NCI-H1694 (cell line): Measurements from ENCODE around the gene DUOX2.
A peak's percentile ranks its signal among the peaks of the same experiment; 100 is the strongest.
"Not testable (repeated sequence)": the region's sequence is repeated elsewhere in the genome, so short reads cannot be mapped to it uniquely, and the experiment has no call there.

Source experiments
- DNase-seq: peaks from one replicate; lab custom pipeline; 2025; lab: John Stamatoyannopoulos, UW

The DUOX2 gene

DNA sequence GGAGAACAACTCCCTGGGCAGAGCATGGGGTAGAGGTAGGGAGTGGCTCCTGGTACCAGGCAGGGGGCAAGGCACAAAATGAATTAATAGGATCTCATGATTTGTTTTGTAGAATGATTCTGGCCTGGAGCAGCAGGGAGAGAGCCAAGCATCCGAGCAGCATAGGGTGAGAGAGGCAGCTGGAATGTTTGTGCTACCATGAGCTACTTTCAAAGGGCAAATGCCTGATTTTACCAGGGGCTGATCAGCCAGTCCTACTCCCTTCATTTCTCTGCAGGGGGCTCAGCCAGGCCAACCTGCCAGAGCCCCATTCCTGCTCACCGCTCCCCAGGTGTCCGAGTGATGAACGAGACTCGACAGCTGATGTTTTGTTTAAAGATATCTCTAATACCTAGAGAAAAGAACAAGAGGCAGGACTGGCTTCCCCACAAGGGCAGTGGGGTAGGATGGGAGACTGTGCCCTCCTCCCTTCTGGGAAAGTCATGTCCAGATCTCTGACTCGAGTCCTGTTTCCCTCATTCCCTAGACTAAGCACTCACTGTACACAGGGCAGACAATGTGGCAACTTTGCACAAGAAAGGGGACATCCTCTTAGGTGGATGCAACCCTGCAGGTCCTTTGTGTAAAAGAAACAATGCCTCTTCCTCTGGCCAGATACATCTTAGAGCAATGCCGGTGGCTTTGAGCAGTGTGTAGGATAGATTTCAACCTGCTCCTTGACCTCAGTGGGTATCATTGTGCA lies 12.9 kb downstream of the DUOX2 start:
- DNase-seq = no peak

DNA sequence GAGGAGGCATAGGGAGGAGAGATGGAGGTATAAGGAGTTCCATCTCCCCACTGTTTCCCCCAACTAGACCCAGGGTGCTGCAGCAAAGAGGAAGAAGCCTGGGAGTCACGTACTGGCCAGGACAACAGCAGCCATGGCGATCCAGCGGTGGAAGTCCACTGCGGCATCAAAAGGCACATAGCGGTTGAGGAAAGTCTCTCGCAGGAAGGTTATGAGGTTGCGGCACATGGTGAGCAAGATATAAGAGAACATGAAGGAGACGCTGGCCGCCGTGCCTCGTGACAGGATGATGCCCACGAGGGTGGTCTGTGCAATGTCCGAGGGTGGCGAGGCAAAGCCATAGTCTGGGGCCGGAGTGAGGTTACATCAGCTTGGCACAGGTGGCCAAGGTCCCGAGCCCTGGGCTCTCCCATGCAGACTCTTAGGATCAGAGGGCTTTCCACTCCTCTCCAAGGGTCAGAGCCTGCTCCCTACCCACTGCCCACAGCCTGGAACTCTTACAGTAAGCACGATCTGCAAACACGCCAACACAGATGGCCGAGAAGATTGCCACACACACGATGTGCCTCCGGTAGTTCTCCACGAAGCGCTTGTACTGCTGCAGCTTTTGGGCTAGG lies 14.3 kb downstream of the DUOX2 start:
- no peak for DNase-seq

DNA sequence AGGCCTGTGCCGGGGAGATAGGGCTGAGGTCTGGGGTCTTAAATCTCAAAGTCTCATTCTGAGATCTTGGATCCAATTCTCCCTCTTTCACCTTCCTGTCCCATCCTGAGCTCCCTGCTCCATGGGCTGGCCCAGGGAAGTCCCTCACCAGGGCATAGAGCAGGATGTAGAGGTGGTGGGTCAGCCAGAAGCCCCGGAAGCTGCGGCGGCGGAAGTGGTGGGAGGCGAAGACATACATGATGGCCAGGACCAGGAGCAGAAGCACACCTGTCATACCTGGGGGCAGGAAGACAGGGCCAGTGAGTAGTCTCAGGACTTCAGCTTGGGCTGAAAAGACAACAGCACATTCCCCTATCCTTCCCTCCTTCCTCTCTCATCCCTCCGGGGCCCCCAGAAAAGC lies 16.5 kb downstream of the DUOX2 start:
- DNase-seq = no peak

DNA sequence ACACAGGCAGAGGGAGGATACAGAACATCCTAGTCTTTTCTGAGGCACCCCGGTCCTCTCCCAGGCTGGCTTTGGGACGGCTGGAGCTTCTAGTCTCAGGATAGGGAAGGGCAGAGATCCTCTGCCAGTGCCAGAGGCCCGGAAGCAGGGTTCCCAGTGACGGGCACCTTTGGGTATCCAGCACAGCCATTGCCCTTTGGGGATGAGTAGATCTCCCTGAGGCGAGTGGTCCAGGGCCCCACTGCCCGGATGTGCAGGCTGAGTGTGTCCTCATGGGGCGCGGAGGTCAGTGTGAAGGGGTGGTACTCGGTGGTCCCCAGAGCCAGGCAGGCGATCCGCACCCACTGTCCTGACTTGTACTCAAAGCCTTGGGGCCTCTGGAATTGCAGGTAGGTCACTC lies 18.3 kb downstream of the DUOX2 start:
- no peak for DNase-seq

DNA sequence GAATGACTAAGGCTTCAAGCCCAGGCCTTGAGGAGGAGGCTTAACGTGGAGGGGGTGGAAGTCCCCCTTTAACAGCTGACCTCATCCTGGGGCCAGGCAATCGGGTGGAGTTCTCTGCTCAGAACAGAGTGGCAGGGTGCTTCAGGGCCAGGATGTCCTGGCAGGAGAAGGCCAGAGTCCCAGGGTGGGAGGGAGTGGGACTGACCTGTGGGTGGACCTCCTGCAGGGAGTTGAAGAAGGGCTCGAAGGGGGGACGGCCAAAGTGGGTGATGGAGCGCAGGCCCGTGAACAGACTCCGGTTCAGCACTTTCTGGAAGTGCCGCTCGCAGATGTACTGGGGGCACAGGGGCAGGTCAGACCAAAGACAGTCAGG lies 19.6 kb downstream of the DUOX2 start:
- no peak for DNase-seq

DNA sequence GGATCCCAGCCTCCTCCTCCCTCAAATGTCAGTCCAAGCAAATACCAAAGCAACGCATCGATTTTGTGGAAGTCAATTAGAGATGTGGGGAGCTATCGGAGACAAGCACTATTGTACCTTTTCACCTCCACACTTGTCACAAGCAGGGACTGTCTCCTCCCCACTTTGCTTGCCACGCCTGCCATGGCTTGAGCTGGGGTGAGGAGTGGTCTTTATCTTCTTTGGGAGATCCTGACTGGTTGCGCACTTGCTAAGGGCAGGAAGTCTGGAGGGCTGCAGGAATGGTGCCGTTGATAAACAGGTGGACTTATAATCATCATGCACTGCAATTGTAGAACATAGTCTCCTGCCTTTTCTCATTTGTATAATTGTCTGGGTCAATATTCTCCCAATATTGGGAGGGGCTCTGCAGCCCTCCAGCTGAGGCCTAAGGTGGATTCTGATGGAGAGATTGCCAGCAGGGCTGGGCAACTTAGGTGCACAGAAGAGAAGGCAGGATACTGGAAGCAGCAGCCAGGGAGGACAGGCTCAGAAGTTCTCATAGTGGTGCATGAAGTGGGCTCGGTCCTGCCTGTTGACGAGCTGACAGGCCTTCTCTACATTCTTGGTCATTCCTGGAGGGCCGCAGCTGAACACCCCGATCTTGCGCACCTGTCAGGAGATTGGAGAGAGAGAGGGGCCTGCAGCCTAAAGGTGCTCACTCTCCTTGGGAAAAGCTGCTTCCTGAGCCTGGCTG lies 20.2 kb downstream of the DUOX2 start:
- DNase-seq = no peak

DNA sequence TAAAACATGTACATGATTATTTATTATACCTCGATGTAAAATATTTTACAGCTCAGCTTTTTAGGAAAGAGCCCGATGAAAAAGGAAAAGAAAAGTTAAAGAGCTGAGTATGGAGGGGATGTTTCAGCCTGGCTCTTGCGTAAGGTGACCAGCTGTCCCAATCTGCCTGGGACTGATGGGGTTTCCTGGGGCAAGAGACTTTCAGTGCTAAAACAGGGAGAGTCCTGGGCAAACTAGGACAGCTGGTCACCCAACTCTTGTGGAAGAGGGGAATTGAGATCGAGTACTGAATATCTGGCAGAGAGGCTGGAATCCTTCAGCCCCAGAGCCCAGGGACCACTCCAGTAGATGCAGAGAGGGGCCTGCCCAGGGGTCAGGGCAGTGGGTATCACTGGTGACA lies 21.0 kb downstream of the DUOX2 start:
- no peak for DNase-seq

DNA sequence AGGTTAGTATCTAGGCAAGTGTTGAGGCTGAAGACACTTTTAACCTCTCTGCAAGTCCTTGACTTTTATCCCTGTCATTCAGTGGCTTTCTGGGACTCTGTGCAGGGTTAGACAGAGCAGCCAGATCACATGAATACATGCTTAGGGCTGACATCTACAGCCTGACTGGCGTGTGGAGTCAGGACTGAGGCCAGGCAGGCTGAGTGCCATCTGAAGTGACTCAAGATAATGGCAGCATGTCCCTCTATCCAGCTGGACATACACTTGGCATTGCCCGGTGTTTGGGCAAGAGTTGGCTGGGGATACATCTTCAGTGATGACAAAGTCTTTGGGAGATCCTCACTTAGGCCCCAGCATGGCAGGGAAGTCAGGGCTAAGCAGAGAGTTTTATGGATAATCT lies 22.4 kb downstream of the DUOX2 start:
- no peak for DNase-seq

DNA sequence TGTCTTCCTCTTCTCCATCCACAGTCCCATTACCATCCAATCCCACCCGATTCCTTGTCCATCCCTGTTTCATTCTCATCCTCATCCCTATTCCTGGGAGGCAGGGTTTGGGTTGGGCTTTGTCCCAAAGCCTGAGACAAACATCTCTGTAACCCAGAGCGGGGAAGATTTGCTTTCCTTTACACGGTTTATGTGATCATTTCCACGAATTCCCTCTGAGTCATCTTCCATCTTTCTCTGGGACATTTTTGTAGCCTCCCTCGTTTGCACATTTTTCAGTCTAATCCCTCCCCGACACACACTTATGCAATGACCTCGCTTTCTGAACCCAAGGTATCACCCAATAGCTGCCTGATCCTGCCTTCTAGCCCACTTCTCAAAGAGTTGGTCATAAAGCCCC lies 22.8 kb downstream of the DUOX2 start:
- DNase-seq = no peak

DNA sequence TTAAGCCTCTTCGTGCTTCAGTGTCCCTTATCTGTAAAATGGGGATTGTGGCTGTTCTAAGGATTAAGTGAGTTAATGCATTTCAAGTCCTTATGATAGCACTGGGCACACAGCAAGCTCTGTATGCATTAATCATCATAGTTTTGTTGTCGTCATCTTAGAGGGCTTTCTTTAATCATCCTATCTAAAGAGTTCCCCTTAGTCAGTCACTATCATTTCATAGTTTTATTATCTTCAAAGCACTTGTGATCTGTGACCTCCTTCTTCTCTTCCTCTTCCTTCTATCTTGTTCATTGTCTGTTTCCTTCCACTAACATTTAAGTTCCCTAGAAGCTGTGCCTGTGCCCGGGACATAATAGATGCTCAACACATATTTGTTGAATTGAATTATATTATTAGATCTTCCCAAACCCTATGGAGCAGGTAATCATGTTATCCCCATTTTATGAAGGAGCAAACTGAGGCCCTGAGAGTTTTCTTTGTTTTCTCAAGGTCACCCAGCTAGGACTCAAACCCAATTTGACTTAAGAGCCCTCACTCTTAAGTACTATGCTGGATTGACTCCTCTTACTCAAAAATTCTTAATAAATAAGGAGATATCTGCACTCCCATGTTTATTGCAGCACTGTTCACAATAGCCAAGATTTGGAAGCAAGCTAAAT lies 24.1 kb downstream of the DUOX2 start:
- DNase-seq = no peak

DNA sequence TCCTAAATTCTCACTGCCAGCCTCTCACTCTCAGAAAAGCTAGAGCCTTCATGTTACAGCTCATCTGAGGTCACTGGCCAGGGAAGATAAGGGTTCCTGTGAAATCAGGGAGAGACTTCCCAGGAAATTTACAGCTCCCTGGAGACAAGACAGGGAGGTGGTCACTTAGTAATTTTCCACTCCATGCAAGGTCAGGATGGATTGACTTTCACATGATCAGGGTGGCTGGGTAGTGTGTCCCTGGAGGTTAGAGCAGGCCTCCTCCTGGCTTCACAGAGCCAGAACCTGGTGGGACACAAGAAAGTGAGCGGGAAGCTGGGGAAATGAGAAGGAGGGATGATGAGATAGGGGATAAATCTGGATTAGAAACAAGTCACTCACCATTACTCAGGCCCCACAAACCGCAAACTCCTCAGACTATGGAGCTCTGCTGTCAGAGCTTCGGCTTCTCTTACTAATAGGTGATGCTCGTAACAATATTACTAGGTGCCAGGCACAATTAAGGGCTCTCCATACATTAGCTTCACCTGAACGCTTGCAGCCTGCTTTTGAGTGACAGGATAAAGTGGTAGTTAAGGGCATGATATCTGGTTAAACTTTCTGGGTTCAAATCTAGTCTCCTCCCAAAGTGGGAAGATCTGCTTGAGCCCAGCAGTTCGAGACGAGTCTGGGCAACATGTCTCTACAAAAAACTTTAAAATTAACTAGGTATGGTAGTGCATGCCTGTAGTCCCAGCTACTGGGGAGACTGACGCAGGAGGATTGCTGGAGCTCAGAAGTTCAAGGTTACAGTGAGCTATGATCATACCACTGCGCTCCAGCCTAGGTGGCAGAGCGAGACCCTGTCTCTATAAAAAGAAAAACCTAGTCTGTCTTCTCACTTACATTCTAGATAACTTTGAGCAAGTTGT lies 24.9 kb downstream of the DUOX2 start:
- DNase-seq = no peak

DNA sequence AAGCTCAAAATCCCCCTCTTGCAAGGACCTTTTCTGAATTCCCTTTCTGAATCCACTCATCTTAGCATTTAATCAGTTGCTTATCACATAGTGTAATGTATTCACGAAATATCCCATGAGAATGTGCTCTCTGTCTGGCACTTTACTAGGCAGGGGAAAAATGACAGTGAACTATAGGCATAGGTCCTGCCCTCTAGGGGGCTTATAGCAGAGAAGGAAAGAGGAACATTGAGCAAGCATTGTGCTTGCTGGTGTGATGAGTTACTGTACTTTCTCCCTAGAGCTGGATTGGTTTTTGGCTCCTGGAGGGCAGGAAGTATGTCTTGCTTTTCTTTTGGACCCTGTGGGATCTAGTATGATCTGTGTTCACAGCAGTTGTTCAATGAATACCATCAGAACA lies 26.5 kb downstream of the DUOX2 start:
- DNase-seq = no peak

DNA sequence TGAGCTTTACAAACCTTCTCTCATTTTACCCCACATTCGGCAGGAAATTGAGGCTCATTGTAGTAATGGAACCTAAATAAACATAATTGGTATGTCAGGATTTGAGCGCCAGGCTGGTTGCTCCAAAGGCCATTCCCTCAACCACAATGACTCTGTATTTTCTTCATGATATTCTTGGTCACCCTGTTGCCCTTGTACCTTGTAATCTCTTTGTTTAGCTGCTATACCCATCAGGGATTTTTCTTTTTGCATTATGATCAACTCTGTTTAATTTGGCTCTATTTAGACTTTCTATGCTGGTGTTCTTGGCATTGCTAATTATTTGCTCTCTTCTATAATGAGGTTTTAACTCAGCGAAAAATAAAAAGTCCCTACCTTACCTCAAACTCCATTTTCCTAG lies 29.8 kb downstream of the DUOX2 start:
- no peak for DNase-seq

DNA sequence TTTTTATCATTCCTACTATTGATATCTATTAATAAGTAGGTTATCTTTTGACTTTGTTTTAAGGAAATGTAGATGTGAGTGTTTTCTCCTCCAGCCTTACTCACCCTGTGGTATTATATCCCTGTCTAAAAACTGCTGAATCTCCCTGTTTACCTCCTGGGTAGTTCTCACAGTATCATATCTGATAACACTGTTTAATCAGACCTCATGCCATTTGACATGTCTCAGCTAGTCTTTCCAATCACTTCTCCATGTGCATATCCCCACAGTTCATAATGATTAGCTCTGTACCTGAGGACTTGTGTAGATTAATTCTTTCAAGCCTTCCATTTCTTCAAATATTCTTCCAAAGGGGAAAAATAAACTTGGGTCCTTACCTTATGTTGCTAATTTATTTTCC lies 30.7 kb downstream of the DUOX2 start:
- no peak for DNase-seq

DNA sequence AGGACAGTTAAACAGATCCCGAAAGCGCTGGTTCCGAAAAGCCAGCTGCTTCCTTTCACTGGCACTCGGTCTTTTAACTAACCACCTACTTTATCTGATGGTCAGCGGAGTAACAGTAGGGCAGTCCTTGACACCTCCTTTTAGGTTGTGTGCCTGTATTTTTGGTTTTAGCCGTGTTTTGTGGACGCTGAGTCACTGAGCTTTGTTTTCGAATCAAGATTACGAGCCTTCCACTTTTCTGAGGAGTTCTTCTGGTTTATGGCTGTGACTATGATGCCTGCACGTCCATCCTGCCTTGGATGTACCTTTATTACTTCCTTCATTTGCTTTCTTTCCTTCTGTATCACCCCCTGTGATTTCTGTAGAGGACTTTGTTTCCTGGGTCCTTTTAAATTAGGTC lies 31.6 kb downstream of the DUOX2 start:
- DNase-seq = not testable (repeated sequence)

DNA sequence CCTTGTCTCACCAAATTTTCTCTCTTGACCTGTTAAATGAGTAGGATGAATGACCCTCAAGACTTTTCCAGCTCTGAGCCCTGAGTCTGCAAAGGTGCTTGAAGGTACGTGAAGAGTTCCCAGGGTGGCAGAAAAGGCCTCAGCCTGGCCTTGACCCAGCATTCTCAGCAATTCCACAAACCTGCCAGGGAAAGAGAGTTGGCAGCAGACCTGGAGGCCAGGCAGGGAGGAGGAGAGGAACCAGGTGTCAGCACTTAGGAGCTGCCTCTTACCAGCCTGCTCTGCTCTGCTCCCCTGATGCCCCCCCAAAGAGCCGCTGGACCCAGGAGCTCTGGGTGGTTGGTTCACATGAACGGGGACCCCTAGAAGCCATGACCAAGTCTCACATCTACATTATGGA lies 33.4 kb downstream of the DUOX2 start:
- not testable (repeated sequence) for DNase-seq

DNA sequence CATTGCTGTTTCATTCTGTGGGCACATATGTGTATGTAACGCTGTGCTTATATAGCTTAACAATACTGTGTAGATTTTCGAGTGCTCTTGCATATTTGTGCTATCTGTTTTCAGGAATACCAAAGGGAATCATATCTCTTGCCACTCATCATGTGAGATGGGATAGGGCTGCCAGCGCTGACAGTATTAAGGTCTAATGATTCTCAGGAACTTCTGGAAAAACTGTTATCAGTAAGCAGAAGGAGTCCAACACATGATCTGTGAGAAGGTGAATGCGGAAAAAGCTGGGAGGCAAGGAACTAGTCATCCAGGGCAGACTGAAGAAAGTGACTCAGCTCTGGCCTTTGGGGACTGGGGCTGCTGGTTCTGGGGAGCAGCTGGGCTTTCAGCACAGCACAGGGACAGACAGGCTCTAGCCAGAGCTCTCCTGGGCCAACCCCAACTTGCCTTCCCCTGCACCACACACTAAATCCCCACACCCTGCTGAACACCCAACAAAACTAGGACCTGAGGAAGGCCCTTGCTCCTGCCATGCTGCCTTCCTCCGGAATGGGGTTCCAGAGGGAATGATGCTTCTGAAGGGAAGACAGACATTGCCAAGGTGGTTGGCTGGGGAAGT lies 34.2 kb downstream of the DUOX2 start:
- DNase-seq = not testable (repeated sequence)

DNA sequence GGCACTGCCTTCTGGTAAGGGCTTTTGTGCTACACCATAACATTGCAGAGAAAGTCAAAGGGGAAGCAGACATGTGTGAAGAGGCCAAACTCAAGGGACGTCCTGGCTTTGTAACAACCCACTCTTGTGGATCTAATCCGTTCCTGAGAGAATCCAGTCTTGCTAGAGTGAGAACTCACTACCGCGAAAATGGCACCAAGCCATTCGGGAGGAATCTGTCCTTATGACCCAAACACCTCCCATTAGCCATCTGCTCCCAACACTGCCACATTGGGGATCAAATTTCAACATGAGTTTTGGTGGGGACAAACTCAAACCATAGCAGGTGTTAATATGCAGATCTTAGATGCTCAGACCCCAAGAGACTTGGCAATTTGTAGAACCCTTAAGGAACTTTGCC lies 34.8 kb downstream of the DUOX2 start:
- peak; percentile 51 for DNase-seq

DNA sequence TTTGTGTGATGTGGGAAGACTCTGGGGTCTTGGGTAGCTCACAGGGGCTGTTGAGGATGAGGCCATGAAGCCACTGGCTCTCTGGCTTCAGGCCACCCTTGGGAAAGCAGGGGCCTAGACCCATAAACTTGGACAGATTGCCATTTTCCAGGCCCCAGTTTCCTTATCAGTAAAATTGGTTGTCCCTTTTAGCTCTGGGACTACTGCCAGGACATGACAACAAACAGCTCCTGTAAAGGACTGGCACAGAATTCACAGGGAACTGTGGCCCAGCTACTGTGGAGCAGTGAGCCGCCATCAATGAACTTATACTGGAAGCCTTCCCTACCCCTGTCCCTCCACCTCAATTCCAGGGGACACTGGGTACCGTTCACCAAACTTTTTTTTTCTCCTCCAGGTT lies 36.6 kb downstream of the DUOX2 start:
- DNase-seq = peak; percentile 1

DNA sequence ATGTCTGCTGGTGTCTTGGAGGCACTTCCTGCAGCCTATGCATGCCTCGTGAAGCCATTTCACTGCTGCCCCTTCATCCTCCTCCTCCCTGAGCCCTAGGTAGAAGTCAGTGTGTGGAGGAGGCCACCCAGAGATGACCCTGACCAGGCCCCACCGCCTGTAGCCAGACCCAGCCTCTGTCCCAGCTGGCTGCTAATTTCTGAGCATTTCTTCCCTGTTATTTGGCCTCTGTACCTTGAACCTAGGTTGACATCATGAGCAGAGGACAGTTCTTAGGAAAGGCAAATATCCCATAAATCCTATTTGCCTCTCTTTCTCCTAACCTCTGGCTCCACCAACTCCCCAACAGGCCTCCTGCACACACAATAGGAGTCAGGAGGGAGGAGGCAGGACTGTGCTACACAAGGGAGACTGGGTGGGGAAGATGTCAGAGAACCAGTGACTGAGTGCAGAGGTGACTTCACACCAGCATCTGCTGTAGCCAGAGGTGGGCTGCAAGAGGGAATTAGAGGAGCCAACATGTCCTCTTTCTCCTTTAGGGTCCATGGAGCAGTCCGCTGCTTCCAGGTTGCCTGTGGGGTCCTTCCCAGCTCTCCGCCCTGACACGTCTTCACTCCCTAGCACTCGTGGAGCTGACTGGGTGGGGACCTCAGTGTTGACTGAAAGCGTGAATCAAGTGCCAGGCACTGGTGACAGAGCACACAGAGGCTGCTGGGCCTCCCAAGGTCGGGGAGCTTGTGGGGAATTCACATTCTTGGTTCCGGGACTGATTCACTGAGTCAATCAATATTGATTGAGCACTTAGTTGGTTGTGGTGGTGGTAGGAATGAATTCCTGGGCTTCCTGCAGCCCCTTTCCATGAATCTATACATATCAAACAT lies 38.3 kb downstream of the DUOX2 start:
- DNase-seq = not testable (repeated sequence)
